Activated B cell treated with CpG ODN at 0.5 μM for 24 hours (primary cell): ENCODE results near the gene NEBL. TPM values are rescaled to one million over a fixed set of nuclear protein-coding genes. Genes with fewer than 3 reads are reported as not detected.

Experiments used
- ATAC-seq: fragments of 200-7000 bp; cut with Tn5 transposase; one replicate; pipeline ENCODE4 v1.10.0; 2021; ENCODE audit warnings: low read depth, mild to moderate bottlenecking, moderate library complexity
- CTCF ChIA-PET: fragments of 350-600 bp; sonication (Branson Sonifier 250); formaldehyde crosslinking; loops from one replicate; lab custom pipeline; 2021; ENCODE audit warnings: antibody characterized with exemption; lab: Charles Lee
- POLR2A ChIA-PET: fragments of 350-600 bp; sonication (Branson Sonifier 250); formaldehyde crosslinking; loops from one replicate; lab custom pipeline; 2021; ENCODE audit warnings: antibody characterized with exemption; lab: Charles Lee
- DNase-seq: peaks from one replicate; pipeline ENCODE4 v3.0.0; 2022
- H3K27ac Mint-ChIP-seq: one replicate; pipeline ENCODE4 v1.8.0; 2020; ENCODE audit warnings: mixed read lengths
- H3K27me3 Mint-ChIP-seq: one replicate; pipeline ENCODE4 v1.8.0; 2021; ENCODE audit warnings: mixed read lengths
- H3K36me3 Mint-ChIP-seq: one replicate; pipeline ENCODE4 v1.8.0; 2021; ENCODE audit warnings: low read depth, mixed read lengths
- H3K4me1 Mint-ChIP-seq: one replicate; pipeline ENCODE4 v1.8.0; 2021; ENCODE audit warnings: mixed read lengths
- H3K4me3 Mint-ChIP-seq: one replicate; pipeline ENCODE4 v1.8.0; 2020; ENCODE audit warnings: mild to moderate bottlenecking, mixed read lengths
- H3K9me3 Mint-ChIP-seq: one replicate; pipeline ENCODE4 v1.8.0; 2020; ENCODE audit warnings: mixed read lengths
- intact Hi-C: fragments of 100-400 bp; cut with micrococcal nuclease; formaldehyde crosslinking; loops from one replicate; pipeline ENCODE4 v1.15.1; 2024
- total RNA-seq: library from RNA; stranded (reverse); gene quantifications from 2 replicates; pipeline ENCODE4 v1.2.3, GENCODE V29; 2022
- TF ChIP-seq, protein P1 (sequence below): fragments of 200-600 bp; IDR thresholded peaks from one replicate; pipeline ENCODE4 v1.8.0; 2022; ENCODE audit warnings: antibody characterized with exemption, mild to moderate bottlenecking

NEBL gene
- total RNA-seq, 1 donor from 2014 or later: not detected

- Mint-ChIP-seq H3K9me3 (peaks cover 2% of the 10 kb centered on the region), H3K27me3 (no peaks in the 10 kb centered on the region), H3K27ac (no peak overlapping the region), H3K36me3 (no peaks in the 10 kb centered on the region), H3K4me1 (no peaks in the 10 kb centered on the region), H3K4me3 (no peak overlapping the region)
- ATAC-seq: no peak
- POLR2A ChIA-PET: no interaction called here
- intact Hi-C loops: no loop called here
- TF ChIP-seq, protein P1, sequence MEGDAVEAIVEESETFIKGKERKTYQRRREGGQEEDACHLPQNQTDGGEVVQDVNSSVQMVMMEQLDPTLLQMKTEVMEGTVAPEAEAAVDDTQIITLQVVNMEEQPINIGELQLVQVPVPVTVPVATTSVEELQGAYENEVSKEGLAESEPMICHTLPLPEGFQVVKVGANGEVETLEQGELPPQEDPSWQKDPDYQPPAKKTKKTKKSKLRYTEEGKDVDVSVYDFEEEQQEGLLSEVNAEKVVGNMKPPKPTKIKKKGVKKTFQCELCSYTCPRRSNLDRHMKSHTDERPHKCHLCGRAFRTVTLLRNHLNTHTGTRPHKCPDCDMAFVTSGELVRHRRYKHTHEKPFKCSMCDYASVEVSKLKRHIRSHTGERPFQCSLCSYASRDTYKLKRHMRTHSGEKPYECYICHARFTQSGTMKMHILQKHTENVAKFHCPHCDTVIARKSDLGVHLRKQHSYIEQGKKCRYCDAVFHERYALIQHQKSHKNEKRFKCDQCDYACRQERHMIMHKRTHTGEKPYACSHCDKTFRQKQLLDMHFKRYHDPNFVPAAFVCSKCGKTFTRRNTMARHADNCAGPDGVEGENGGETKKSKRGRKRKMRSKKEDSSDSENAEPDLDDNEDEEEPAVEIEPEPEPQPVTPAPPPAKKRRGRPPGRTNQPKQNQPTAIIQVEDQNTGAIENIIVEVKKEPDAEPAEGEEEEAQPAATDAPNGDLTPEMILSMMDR: no peak
- no peak for DNase-seq
- CTCF ChIA-PET: no interaction called here
Observed at GRCh38 chr10:20778008-20778757, 118.9 kb downstream of the NEBL start.

- POLR2A ChIA-PET: no interaction called here
- Mint-ChIP-seq H3K27ac (no peak overlapping the region), H3K36me3 (no peaks in the 10 kb centered on the region), H3K9me3 (peaks cover 2% of the 10 kb centered on the region), H3K4me3 (no peak overlapping the region), H3K27me3 (no peaks in the 10 kb centered on the region), H3K4me1 (no peaks in the 10 kb centered on the region)
- DNase-seq (no peak), ATAC-seq (no peak)
- CTCF ChIA-PET: no interaction called here
- TF ChIP-seq, protein P1: no peak
- intact Hi-C loops: no loop called here
Observed at GRCh38 chr10:20776384-20777118, 120.6 kb downstream of the NEBL start.

DNA sequence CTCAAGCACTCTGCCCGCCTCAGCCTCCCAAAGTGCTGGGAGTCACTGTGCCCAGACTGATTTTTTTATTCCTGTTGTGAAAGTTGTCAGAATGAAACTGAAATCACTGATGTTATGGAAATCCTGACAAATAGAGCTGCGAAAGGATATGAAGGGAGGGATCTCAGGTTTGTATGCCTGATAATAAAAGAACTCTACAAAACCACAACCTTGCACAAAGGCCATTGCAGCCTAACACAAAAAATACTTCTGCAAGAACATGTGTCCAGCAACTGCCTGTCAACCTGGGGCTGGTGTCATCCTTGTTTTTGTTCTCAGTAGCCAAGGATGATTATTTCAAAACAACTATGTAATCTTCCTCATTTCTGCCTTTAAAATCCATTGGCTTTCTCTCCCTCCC lies 126.1 kb downstream of the NEBL start:
- Mint-ChIP-seq H3K9me3 (no peaks in the 10 kb centered on the region), H3K4me1 (no peaks in the 10 kb centered on the region), H3K27me3 (no peaks in the 10 kb centered on the region), H3K4me3 (no peak overlapping the region), H3K36me3 (no peaks in the 10 kb centered on the region), H3K27ac (no peak overlapping the region)
- intact Hi-C loops: no loop called here
- CTCF ChIA-PET: no interaction called here
- ATAC-seq (no peak), DNase-seq (no peak)
- TF ChIP-seq, protein P1: no peak
- POLR2A ChIA-PET: no interaction called here

DNA sequence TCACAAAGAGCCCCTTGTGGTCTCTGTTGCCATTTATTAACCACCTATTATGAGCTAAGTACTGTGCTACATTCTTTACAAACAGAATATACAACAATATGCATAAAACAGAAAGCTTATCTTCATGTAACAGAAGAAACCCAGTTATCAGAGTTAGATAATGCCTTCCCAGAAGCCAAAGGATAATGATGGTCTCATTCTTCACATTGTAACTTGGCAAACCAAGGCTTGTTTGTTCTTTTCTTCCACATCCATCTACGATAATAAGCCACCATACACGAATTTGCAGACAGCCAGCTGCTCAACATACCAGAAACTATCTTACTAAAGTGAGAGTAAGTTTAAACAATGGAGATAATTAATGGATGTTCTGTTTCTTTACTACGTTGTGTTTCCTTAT lies 127.6 kb downstream of the NEBL start:
- CTCF ChIA-PET: no interaction called here

GRCh38 chr10:20768843-20769242 lies 128.3 kb downstream of the NEBL start:
- intact Hi-C loops: no loop called here
- ChIA-PET CTCF (no interaction called here), POLR2A (no interaction called here)
- TF ChIP-seq, protein P1: no peak
- ATAC-seq (no peak), DNase-seq (no peak)
- Mint-ChIP-seq H3K36me3 (no peaks in the 10 kb centered on the region), H3K4me1 (no peaks in the 10 kb centered on the region), H3K27me3 (no peaks in the 10 kb centered on the region), H3K4me3 (no peak overlapping the region), H3K27ac (no peak overlapping the region), H3K9me3 (no peaks in the 10 kb centered on the region)

More for the DNA sequence above, 127.6 kb downstream of the NEBL start:
- ATAC-seq (no peak), DNase-seq (no peak)
- no peaks in the 10 kb centered on the region for H3K4me1 Mint-ChIP-seq
- no peaks in the 10 kb centered on the region for H3K36me3 Mint-ChIP-seq
- H3K27me3 Mint-ChIP-seq: no peaks in the 10 kb centered on the region
- POLR2A ChIA-PET: no interaction called here
- intact Hi-C loops: no loop called here
- H3K4me3 Mint-ChIP-seq: no peak overlapping the region
- no peaks in the 10 kb centered on the region for H3K9me3 Mint-ChIP-seq
- no peak overlapping the region for H3K27ac Mint-ChIP-seq
- TF ChIP-seq, protein P1: no peak
